T-cell (primary cell): ENCODE data around the gene MDFIC. TPM values are rescaled to one million over a fixed set of nuclear protein-coding genes. Genes with fewer than 3 reads are reported as not detected.

ENCODE experiments used
- ATAC-seq, 4 experiments: fragments of 200-7000 bp in 3 of 4; fragments of 150-1000 bp in 1 of 4; cut with Tn5 transposase; replicated peaks in 1 of 4; 1 replicate in 3 of 4; 2 replicates in 1 of 4; pipeline ENCODE4 v1.10.0; 2021; ENCODE audit warnings: moderate library complexity in 3 of 4, mild to moderate bottlenecking in 2 of 4, moderate number of reproducible peaks in 1 of 4
- CTCF ChIA-PET, 2 donors: fragments of 300-600 bp; sonication (Branson Sonifier 250); formaldehyde crosslinking; loops; one replicate each; lab custom pipeline; 2022; ENCODE audit warnings: antibody characterized with exemption in 2 of 2; lab: Charles Lee
- POLR2A ChIA-PET, 2 donors: fragments of 300-600 bp; sonication (Branson Sonifier 250); formaldehyde crosslinking; loops; one replicate each; lab custom pipeline; 2022; ENCODE audit warnings: antibody characterized with exemption in 2 of 2; lab: Charles Lee
- DNase-seq, 35 experiments: peaks; one replicate each; pipeline versions ENCODE4 v3.0.0 to v3.0.0-alpha.2; 2013 to 2023
- H3K27ac ChIP-seq: one replicate; pipeline ENCODE4 v1.5.1; 2013; ENCODE audit warnings: low read length
- H3K27me3 ChIP-seq, 2 experiments: replicated peaks in 1 of 2; 1 replicate in 1 of 2; 2 replicates in 1 of 2; pipeline versions ENCODE4 v1.6.1 to v1.7.0; 2013; ENCODE audit warnings: low read length in 1 of 2, mixed read lengths in 1 of 2; ENCODE audit not compliant: control insufficient read depth in 2 of 2, insufficient read depth in 2 of 2; ENCODE audit errors: extremely low read depth in 1 of 2
- H3K36me3 ChIP-seq, 2 donors: 1 replicate in 1 of 2; 2 replicates in 1 of 2; pipeline versions ENCODE4 v1.6.1 to v1.7.0; 2013; ENCODE audit warnings: low read length in 1 of 2; ENCODE audit not compliant: control insufficient read depth in 2 of 2, insufficient read depth in 1 of 2; ENCODE audit errors: extremely low read depth in 1 of 2
- H3K4me1 ChIP-seq, 2 experiments: 1 replicate in 1 of 2; 2 replicates in 1 of 2; pipeline versions ENCODE4 v1.6.1 to v1.7.0; 2013; ENCODE audit warnings: low read length in 2 of 2, mixed read lengths in 1 of 2; ENCODE audit not compliant: insufficient read depth in 2 of 2, control insufficient read depth in 1 of 2; ENCODE audit errors: extremely low read depth in 1 of 2
- H3K4me3 ChIP-seq, 2 donors: 1 replicate in 1 of 2; 2 replicates in 1 of 2; pipeline versions ENCODE4 v1.5.1 to v1.7.0; 2013; ENCODE audit warnings: mild to moderate bottlenecking in 2 of 2, low read length in 1 of 2, moderate library complexity in 1 of 2; ENCODE audit not compliant: control insufficient read depth in 1 of 2; ENCODE audit errors: extremely low read depth in 1 of 2
- H3K9me3 ChIP-seq: 2 replicates; pipeline ENCODE4 v1.7.0; 2013
- H3K27ac Mint-ChIP-seq, 2 donors: one replicate each; pipeline ENCODE4 v1.8.0; 2020 to 2021; ENCODE audit warnings: mild to moderate bottlenecking in 2 of 2, mixed read lengths in 2 of 2
- H3K27me3 Mint-ChIP-seq, 2 donors: one replicate each; pipeline ENCODE4 v1.8.0; 2021 to 2022; ENCODE audit warnings: mixed read lengths in 2 of 2
- H3K36me3 Mint-ChIP-seq: one replicate; pipeline ENCODE4 v1.8.0; 2021; ENCODE audit warnings: mixed read lengths
- H3K4me1 Mint-ChIP-seq, 3 donors: one replicate each; pipeline ENCODE4 v1.8.0; 2020 to 2022; ENCODE audit warnings: mixed read lengths in 3 of 3, mild to moderate bottlenecking in 1 of 3
- H3K4me3 Mint-ChIP-seq, 3 donors: one replicate each; pipeline ENCODE4 v1.8.0; 2020 to 2022; ENCODE audit warnings: mild to moderate bottlenecking in 3 of 3, mixed read lengths in 3 of 3, moderate library complexity in 3 of 3
- H3K9me3 Mint-ChIP-seq, 3 donors: one replicate each; pipeline ENCODE4 v1.8.0; 2020 to 2022; ENCODE audit warnings: mixed read lengths in 3 of 3
- WGBS: methylation state at CpG from one replicate; pipeline ENCODE4 v1.1.5; 2013; ENCODE audit warnings: missing lambda C conversion rate; ENCODE audit not compliant: insufficient coverage; 5-methylcytosine and 5-hydroxymethylcytosine counted together
- total RNA-seq, 35 experiments: library from RNA in 6 of 35; stranded (reverse) in 6 of 35; fragments of 120-200 nt in 1 of 35; gene quantifications; one replicate each; pipeline versions ENCODE4 v1.2.1 to v1.2.4 and lab custom pipeline; 2013 to 2026

Gene MDFIC
- total RNA-seq, 5 donors from 2014 or later (not counting 1 experiment from before 2014, with no cell fraction given) = 56.3 to 84.6 (median 65.0) TPM

- H3K4me1 Mint-ChIP-seq = peaks cover 5 to 10% (median 10%) of the 10 kb centered on the region in 3 donors
- ATAC-seq = no peak
- H3K27ac ChIP-seq = no peak overlapping the region
- POLR2A ChIA-PET = no interaction called here
- no peak overlapping the region for H3K4me3 Mint-ChIP-seq
- no peaks in the 10 kb centered on the region for H3K36me3 ChIP-seq
- no peaks in the 10 kb centered on the region for H3K27me3 ChIP-seq
- H3K9me3 Mint-ChIP-seq = no peaks in the 10 kb centered on the region
- WGBS = 40% methylated on average over 1 of the region's 5 CpGs
- H3K4me3 ChIP-seq = no peak overlapping the region
- no peaks in the 10 kb centered on the region for H3K9me3 ChIP-seq
- CTCF ChIA-PET = no interaction called here
- H3K4me1 ChIP-seq = no peaks in the 10 kb centered on the region
- no peaks in the 10 kb centered on the region for H3K36me3 Mint-ChIP-seq
- H3K27me3 Mint-ChIP-seq = no peaks in the 10 kb centered on the region
- no peak overlapping the region for H3K27ac Mint-ChIP-seq
- DNase-seq = no peak
Measured at GRCh38 chr7:115032715-115033703, 111.1 kb downstream of the MDFIC start.

GRCh38 chr7:115033917-115034459, 112.1 kb downstream of the MDFIC start:
- H3K27ac ChIP-seq = no peak overlapping the region
- no peaks in the 10 kb centered on the region for H3K4me1 ChIP-seq
- no peaks in the 10 kb centered on the region for H3K27me3 ChIP-seq
- H3K4me3 Mint-ChIP-seq = no peak overlapping the region
- no peaks in the 10 kb centered on the region for H3K36me3 Mint-ChIP-seq
- no peaks in the 10 kb centered on the region for H3K9me3 ChIP-seq
- H3K27me3 Mint-ChIP-seq = no peaks in the 10 kb centered on the region
- H3K9me3 Mint-ChIP-seq = no peaks in the 10 kb centered on the region
- H3K4me1 Mint-ChIP-seq = peaks cover 5 to 10% (median 10%) of the 10 kb centered on the region in 3 donors
- H3K36me3 ChIP-seq = no peaks in the 10 kb centered on the region
- CTCF ChIA-PET = interaction anchor here in 1 of 2 donors (0.5 kb wide), 1 partner anchor 1828 kb away, joined by 3 read pairs; no protein-coding TSS in a partner anchor
- H3K27ac Mint-ChIP-seq = no peak overlapping the region
- H3K4me3 ChIP-seq = no peak overlapping the region
- DNase-seq (no peak), ATAC-seq (no peak)
- POLR2A ChIA-PET = no interaction called here
- WGBS = no CpG with 5 or more reads among the region's 1 CpG

- Mint-ChIP-seq H3K36me3 (no peaks in the 10 kb centered on the region), H3K27ac (no peak overlapping the region), H3K4me1 (peaks cover 5 to 10% (median 10%) of the 10 kb centered on the region in 3 donors), H3K4me3 (no peak overlapping the region), H3K9me3 (no peaks in the 10 kb centered on the region), H3K27me3 (no peaks in the 10 kb centered on the region)
- H3K27me3 ChIP-seq = no peaks in the 10 kb centered on the region
- CTCF ChIA-PET = interaction anchor here in 1 of 2 donors (0.5 kb wide), 1 partner anchor 1827 kb away, joined by 3 read pairs; no protein-coding TSS in a partner anchor
- no peaks in the 10 kb centered on the region for H3K36me3 ChIP-seq
- DNase-seq (no peak), ATAC-seq (no peak)
- POLR2A ChIA-PET = no interaction called here
- H3K4me3 ChIP-seq = no peak overlapping the region
- no peaks in the 10 kb centered on the region for H3K4me1 ChIP-seq
- H3K27ac ChIP-seq = no peak overlapping the region
- no peaks in the 10 kb centered on the region for H3K9me3 ChIP-seq
- WGBS = 67% methylated on average over 2 of the region's 2 CpGs
Measured at GRCh38 chr7:115034515-115034914, 112.6 kb downstream of the MDFIC start.

GRCh38 chr7:115037128-115037802, 115.4 kb downstream of the MDFIC start:
- Histone ChIP-seq H3K36me3 (no peaks in the 10 kb centered on the region), H3K9me3 (no peaks in the 10 kb centered on the region), H3K4me3 (no peak overlapping the region), H3K27me3 (no peaks in the 10 kb centered on the region), H3K27ac (no peak overlapping the region), H3K4me1 (no peaks in the 10 kb centered on the region)
- H3K9me3 Mint-ChIP-seq = no peaks in the 10 kb centered on the region
- ChIA-PET CTCF (no interaction called here), POLR2A (no interaction called here)
- H3K27ac Mint-ChIP-seq = no peak overlapping the region
- H3K4me3 Mint-ChIP-seq = no peak overlapping the region
- no CpG with 5 or more reads among the region's 2 CpGs for WGBS
- ATAC-seq = no peak
- H3K36me3 Mint-ChIP-seq = no peaks in the 10 kb centered on the region
- H3K27me3 Mint-ChIP-seq = no peaks in the 10 kb centered on the region
- no peak for DNase-seq
- peaks cover 5 to 10% (median 10%) of the 10 kb centered on the region in 3 donors for H3K4me1 Mint-ChIP-seq

- H3K36me3 Mint-ChIP-seq = no peaks in the 10 kb centered on the region
- no peaks in the 10 kb centered on the region for H3K27me3 Mint-ChIP-seq
- no peaks in the 10 kb centered on the region for H3K9me3 Mint-ChIP-seq
- Histone ChIP-seq H3K36me3 (no peaks in the 10 kb centered on the region), H3K4me1 (no peaks in the 10 kb centered on the region), H3K27me3 (no peaks in the 10 kb centered on the region), H3K9me3 (no peaks in the 10 kb centered on the region), H3K4me3 (no peak overlapping the region), H3K27ac (no peak overlapping the region)
- no peak for ATAC-seq
- no peak for DNase-seq
- no peak overlapping the region for H3K27ac Mint-ChIP-seq
- WGBS = 90% methylated on average over 3 of the region's 4 CpGs
- peaks cover 5 to 10% (median 10%) of the 10 kb centered on the region in 3 donors for H3K4me1 Mint-ChIP-seq
- ChIA-PET POLR2A (no interaction called here), CTCF (no interaction called here)
- H3K4me3 Mint-ChIP-seq = no peak overlapping the region
Measured at GRCh38 chr7:115038158-115038557, 116.3 kb downstream of the MDFIC start.

GRCh38 chr7:115040057-115040456, 118.2 kb downstream of the MDFIC start:
- no peaks in the 10 kb centered on the region for H3K4me1 ChIP-seq
- H3K27me3 Mint-ChIP-seq = no peaks in the 10 kb centered on the region
- H3K36me3 Mint-ChIP-seq = no peaks in the 10 kb centered on the region
- H3K27ac ChIP-seq = no peak overlapping the region
- no peak overlapping the region for H3K4me3 Mint-ChIP-seq
- H3K9me3 ChIP-seq = no peaks in the 10 kb centered on the region
- CTCF ChIA-PET = no interaction called here
- no peaks in the 10 kb centered on the region for H3K27me3 ChIP-seq
- no peak overlapping the region for H3K27ac Mint-ChIP-seq
- POLR2A ChIA-PET = no interaction called here
- H3K4me3 ChIP-seq = no peak overlapping the region
- WGBS = no CpG with 5 or more reads among the region's 8 CpGs
- no peaks in the 10 kb centered on the region for H3K9me3 Mint-ChIP-seq
- no peak for DNase-seq
- ATAC-seq = no peak
- H3K4me1 Mint-ChIP-seq = peaks cover 5 to 10% (median 10%) of the 10 kb centered on the region in 3 donors
- H3K36me3 ChIP-seq = no peaks in the 10 kb centered on the region
